Gastrocnemius medialis (tissue), 4 donors: ENCODE measurements around the gene SLC48A1.

ENCODE experiments used
- CTCF ChIP-seq, 5 experiments: fragments of 450-650 bp in 3 of 5; fragments of 200-600 bp in 2 of 5; sonication (generic) in 2 of 5; IDR thresholded peaks in 4 of 5; conservative IDR thresholded peaks in 1 of 5; 1 replicate in 4 of 5; 2 replicates in 1 of 5; pipeline ENCODE4 v1.5.1; 2016 to 2019; ENCODE audit warnings: antibody characterized with exemption in 5 of 5, mild to moderate bottlenecking in 3 of 5, moderate library complexity in 3 of 5
- POLR2A ChIP-seq, 2 donors: fragments of 450-650 bp; IDR thresholded peaks; one replicate each; pipeline ENCODE4 v1.6.1; 2017; ENCODE audit warnings: antibody characterized with exemption in 2 of 2, mild to moderate bottlenecking in 2 of 2, moderate library complexity in 2 of 2

DNA sequence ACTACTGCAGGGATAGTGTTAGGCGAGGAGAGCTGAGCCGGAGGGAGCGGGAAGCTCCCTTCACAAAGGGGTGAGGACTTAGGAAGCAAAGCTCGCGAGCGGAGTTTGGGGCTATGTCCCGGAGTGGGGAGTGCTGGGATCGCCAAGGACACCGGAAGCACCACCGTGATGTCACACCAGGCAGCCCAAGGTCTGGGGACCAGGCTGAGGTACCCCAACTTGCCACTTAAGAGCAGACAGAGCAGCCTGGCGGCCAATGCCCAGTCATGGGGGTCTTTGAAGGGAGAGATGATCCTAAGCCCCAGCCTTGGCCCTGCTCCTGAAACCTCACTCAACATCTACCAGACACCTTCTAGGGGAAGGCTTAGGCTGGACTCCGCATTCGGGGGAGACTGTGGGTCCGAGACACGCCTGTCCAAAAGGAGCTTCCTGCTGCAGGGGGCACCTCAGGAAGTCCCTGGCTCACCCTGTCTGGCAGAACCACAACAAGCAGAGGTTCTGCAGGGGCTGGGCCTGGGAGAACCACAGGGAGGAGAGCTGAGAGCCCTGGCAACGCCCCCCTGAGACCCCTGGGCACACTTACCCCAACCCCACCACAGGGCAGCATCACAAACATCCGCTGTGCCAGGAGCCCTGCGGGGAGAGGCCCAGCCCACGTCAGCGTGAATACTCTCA lies 17.8 kb downstream of the SLC48A1 start:
- TF ChIP-seq POLR2A (IDR thresholded peaks at IDR 0.05) (no peak), CTCF (IDR thresholded peaks at IDR 0.05 in 4 of 5, conservative IDR thresholded peaks at IDR 0.05 in 1 of 5) (no peak)
